Measurements from ENCODE around the gene EIF3F. TPM values are rescaled to one million over a fixed set of nuclear protein-coding genes. Genes with fewer than 3 reads are reported as not detected.

Gene EIF3F
- total and polyA plus RNA-seq, 2 donors (not counting 3 experiments of a cell fraction or from before 2014, with no cell fraction given), result 411 to 436 TPM

DNA sequence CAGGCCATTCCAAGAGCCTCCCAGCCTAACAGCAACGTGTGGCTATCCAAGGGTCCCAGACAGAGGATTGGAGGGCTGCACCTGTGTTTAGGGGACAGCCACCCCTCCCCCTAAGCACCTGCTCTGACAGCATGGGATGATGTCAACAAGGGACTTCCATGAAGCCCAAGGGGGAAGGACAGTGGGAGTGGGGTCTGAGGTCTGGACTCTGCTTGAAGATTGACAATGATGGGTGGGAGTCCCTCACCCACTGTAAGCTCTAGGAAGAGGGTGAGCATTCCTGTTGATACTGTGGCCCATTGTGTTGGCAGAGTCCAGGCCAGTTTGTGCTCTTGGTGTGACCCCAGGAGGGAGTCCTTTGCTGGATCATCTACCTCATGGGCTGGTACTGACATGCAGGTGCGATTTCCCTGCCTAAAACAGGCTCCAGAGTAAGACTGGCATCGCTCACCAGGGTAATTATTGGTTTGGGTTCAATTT is 47.0 kb downstream of the EIF3F start:
- dilution Hi-C loops (cut with MboI; ENCODE audit: extremely low pct_ligation_motif_present, low sequenced_read_pairs), result no loop called here
- H3K4me2 ChIP-seq (ENCODE audit: insufficient read depth, low read length), result no peak overlapping the region
- no peaks in the 10 kb centered on the region for H3K79me2 ChIP-seq (ENCODE audit: control insufficient read depth, insufficient read depth, low read length)
- ChIA-PET CTCF (interaction anchor here (1.1 to 12.3 kb wide), 16 partner anchors 7 to 533 kb away, joined by 3 to 528 read pairs (median 14); partner anchors contain the start of gene TUB), POLR2A (no interaction called here)
- H2AFZ ChIP-seq (ENCODE audit: low read depth, low read length), result no peak overlapping the region
- H3K27ac ChIP-seq (ENCODE audit: insufficient read depth, low read depth, low read length), result no peak overlapping the region
- no TSS peak for BruUV-seq (replicated peaks)
- no peak overlapping the region for H3K4me3 ChIP-seq (replicated peaks in 1 of 3; ENCODE audit: insufficient read depth in 1 of 3, low read depth in 1 of 3, low read length in 3 of 3)
- TF ChIP-seq FOS (IDR thresholded peaks at IDR 0.05; ENCODE audit: borderline replicate concordance, insufficient read depth, low read length) (no peak), GATA2 (IDR thresholded peaks at IDR 0.05; ENCODE audit: insufficient read depth, insufficient read length, low read depth, low read length) (no peak), POLR2A (IDR thresholded peaks at IDR 0.05; ENCODE audit: low read depth, low read length) (no peak), EZH2 (IDR thresholded peaks at IDR 0.05; ENCODE audit: borderline replicate concordance, low read depth, low read length, severe bottlenecking) (no peak), JUN (IDR thresholded peaks at IDR 0.05; ENCODE audit: borderline replicate concordance, insufficient read depth, insufficient read length, low read depth) (no peak), POLR2AphosphoS5 (IDR thresholded peaks at IDR 0.05; ENCODE audit: insufficient read depth, low read depth, low read length) (no peak), MYC (IDR thresholded peaks at IDR 0.05; ENCODE audit: low read depth, low read length) (no peak)
- TF ChIP-seq, protein P1, sequence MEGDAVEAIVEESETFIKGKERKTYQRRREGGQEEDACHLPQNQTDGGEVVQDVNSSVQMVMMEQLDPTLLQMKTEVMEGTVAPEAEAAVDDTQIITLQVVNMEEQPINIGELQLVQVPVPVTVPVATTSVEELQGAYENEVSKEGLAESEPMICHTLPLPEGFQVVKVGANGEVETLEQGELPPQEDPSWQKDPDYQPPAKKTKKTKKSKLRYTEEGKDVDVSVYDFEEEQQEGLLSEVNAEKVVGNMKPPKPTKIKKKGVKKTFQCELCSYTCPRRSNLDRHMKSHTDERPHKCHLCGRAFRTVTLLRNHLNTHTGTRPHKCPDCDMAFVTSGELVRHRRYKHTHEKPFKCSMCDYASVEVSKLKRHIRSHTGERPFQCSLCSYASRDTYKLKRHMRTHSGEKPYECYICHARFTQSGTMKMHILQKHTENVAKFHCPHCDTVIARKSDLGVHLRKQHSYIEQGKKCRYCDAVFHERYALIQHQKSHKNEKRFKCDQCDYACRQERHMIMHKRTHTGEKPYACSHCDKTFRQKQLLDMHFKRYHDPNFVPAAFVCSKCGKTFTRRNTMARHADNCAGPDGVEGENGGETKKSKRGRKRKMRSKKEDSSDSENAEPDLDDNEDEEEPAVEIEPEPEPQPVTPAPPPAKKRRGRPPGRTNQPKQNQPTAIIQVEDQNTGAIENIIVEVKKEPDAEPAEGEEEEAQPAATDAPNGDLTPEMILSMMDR (IDR thresholded peaks at IDR 0.05; ENCODE audit: extremely low read depth in 1 of 2, insufficient read depth in 1 of 2, low read depth in 1 of 2, low read length in 2 of 2), result no peak
- TF ChIP-seq, protein P2, sequence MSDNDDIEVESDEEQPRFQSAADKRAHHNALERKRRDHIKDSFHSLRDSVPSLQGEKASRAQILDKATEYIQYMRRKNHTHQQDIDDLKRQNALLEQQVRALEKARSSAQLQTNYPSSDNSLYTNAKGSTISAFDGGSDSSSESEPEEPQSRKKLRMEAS (IDR thresholded peaks at IDR 0.05; ENCODE audit: insufficient read depth, insufficient read length), result no peak
- no peaks in the 10 kb centered on the region for H3K9me1 ChIP-seq (replicated peaks; ENCODE audit: control insufficient read depth, extremely low read depth, insufficient read depth, low read length)
- DNase-seq (ENCODE audit: low read depth, low spot score), result no peak
- H3K9ac ChIP-seq (replicated peaks; ENCODE audit: extremely low read depth, insufficient read depth, low read length), result no peak overlapping the region
- no peaks in the 10 kb centered on the region for H3K9me3 ChIP-seq (replicated peaks; ENCODE audit: control insufficient read depth, insufficient read depth, low read length)
- H3K27me3 ChIP-seq (ENCODE audit: control insufficient read depth in 2 of 2, insufficient read depth in 2 of 2, low read length in 2 of 2), result no peaks in the 10 kb centered on the region
- no peaks in the 10 kb centered on the region for H3K36me3 ChIP-seq (ENCODE audit: control insufficient read depth in 2 of 2, extremely low read depth in 1 of 2, insufficient read depth in 2 of 2, low read length in 2 of 2)
- no peaks in the 10 kb centered on the region for H3K4me1 ChIP-seq (ENCODE audit: control insufficient read depth, extremely low read depth, insufficient read depth, low read length)
- FAIRE-seq, result no peak
- no peaks in the 10 kb centered on the region for H4K20me1 ChIP-seq (replicated peaks; ENCODE audit: control insufficient read depth, extremely low read depth, insufficient read depth, low read length)
- intact Hi-C loops (cut with micrococcal nuclease), result no loop called here
